IMR-90 (cell line): Measurements from ENCODE around the gene MBOAT2. TPM values are rescaled to one million over a fixed set of nuclear protein-coding genes. Genes with fewer than 3 reads are reported as not detected.

ENCODE experiments used
- ATAC-seq: fragments of 200-7000 bp; cut with Tn5 transposase; 2 replicates; pipeline ENCODE4 v1.9.1; 2020; ENCODE audit warnings: low read depth, mild to moderate bottlenecking, moderate library complexity
- BruUV-seq: library from RNA; stranded (reverse); fragments of 400-500 nt; replicated peaks from 2 replicates; lab custom pipeline; 2021; lab: Mats Ljungman, UMichigan
- CTCF ChIA-PET: fragments of 300-600 bp; formaldehyde crosslinking; extraction: SDS; loops from one replicate; lab custom pipeline; 2021; ENCODE audit warnings: antibody characterized with exemption; lab: Yijun Ruan, JAX
- POLR2A ChIA-PET: fragments of 300-600 bp; sonication (Branson Sonifier 250); formaldehyde crosslinking; loops from one replicate; lab custom pipeline; 2022; ENCODE audit warnings: antibody characterized with exemption; ENCODE audit not compliant: unreplicated experiment; lab: Charles Lee
- DNase-seq: peaks from one replicate; pipeline ENCODE4 v3.0.0; 2013
- H2AFZ ChIP-seq: replicated peaks from 2 replicates; pipeline ENCODE3; 2013; ENCODE audit warnings: low read length, mild to moderate bottlenecking; ENCODE audit not compliant: poor library complexity
- H2AK5ac ChIP-seq: 2 replicates; pipeline ENCODE4 v1.6.1; 2013; ENCODE audit warnings: low read depth, low read length, inconsistent platforms
- H2AK9ac ChIP-seq: replicated peaks from 2 replicates; pipeline ENCODE3; 2013; ENCODE audit warnings: mild to moderate bottlenecking, low read depth, low read length, moderate library complexity; ENCODE audit not compliant: poor library complexity
- H2BK120ac ChIP-seq: 2 replicates; pipeline ENCODE4 v1.6.1; 2013; ENCODE audit warnings: low read depth, low read length, inconsistent platforms
- H2BK15ac ChIP-seq: 3 replicates; pipeline ENCODE4 v1.6.1; 2013; ENCODE audit warnings: low read depth, low read length, inconsistent platforms
- H2BK20ac ChIP-seq: 2 replicates; pipeline ENCODE4 v1.6.1; 2013; ENCODE audit warnings: low read depth, mild to moderate bottlenecking, inconsistent platforms, low read length, moderate library complexity
- H2BK5ac ChIP-seq: 2 replicates; pipeline ENCODE4 v1.6.1; 2013; ENCODE audit warnings: mild to moderate bottlenecking, low read depth, low read length, inconsistent platforms; ENCODE audit not compliant: poor library complexity, severe bottlenecking
- H3K14ac ChIP-seq: replicated peaks from 2 replicates; pipeline ENCODE4 v1.6.1; 2013; ENCODE audit warnings: low read depth, low read length, inconsistent platforms
- H3K18ac ChIP-seq: 2 replicates; pipeline ENCODE4 v1.6.1; 2013; ENCODE audit warnings: low read depth, low read length, control low read depth
- H3K23ac ChIP-seq: 2 replicates; pipeline ENCODE4 v1.6.1; 2013; ENCODE audit warnings: low read depth, low read length, inconsistent platforms
- H3K27ac ChIP-seq: 2 replicates; pipeline ENCODE4 v1.5.1; 2013; ENCODE audit warnings: mild to moderate bottlenecking, control low read depth, low read length; ENCODE audit not compliant: insufficient read depth
- H3K27me3 ChIP-seq: 2 replicates; pipeline ENCODE4 v1.6.1; 2013; ENCODE audit warnings: low read length; ENCODE audit not compliant: control insufficient read depth, insufficient read depth
- H3K36me3 ChIP-seq: 2 replicates; pipeline ENCODE4 v1.6.1; 2013; ENCODE audit warnings: low read length, mixed read lengths; ENCODE audit not compliant: control insufficient read depth, insufficient read depth
- H3K4ac ChIP-seq: 2 replicates; pipeline ENCODE4 v1.6.1; 2013; ENCODE audit warnings: low read depth, low read length, inconsistent platforms
- H3K4me1 ChIP-seq: 2 replicates; pipeline ENCODE4 v1.6.1; 2013; ENCODE audit warnings: low read length, mixed read lengths; ENCODE audit not compliant: control insufficient read depth, insufficient read depth
- H3K4me2 ChIP-seq: 2 replicates; pipeline ENCODE4 v1.6.1; 2013; ENCODE audit warnings: low read depth, mild to moderate bottlenecking, control low read depth, low read length, moderate library complexity
- H3K4me3 ChIP-seq: 2 replicates; pipeline ENCODE4 v1.5.1; 2013; ENCODE audit warnings: low read depth, mild to moderate bottlenecking, control low read depth, low read length, moderate library complexity; ENCODE audit not compliant: insufficient read depth
- H3K56ac ChIP-seq: 2 replicates; pipeline ENCODE4 v1.6.1; 2013; ENCODE audit warnings: low read length, inconsistent platforms; ENCODE audit not compliant: insufficient read depth; ENCODE audit errors: extremely low read depth
- H3K79me1 ChIP-seq, 2 experiments: 2 replicates each; pipeline ENCODE4 v1.6.1; 2013; ENCODE audit warnings: low read length in 2 of 2, inconsistent platforms in 1 of 2, low read depth in 1 of 2
- H3K9ac ChIP-seq: 2 replicates; pipeline ENCODE4 v1.6.1; 2013; ENCODE audit warnings: low read depth, low read length, control low read depth
- H3K9me1 ChIP-seq: 2 replicates; pipeline ENCODE4 v1.6.1; 2013; ENCODE audit warnings: low read length, inconsistent platforms; ENCODE audit not compliant: insufficient read depth
- H3K9me3 ChIP-seq: 2 replicates; pipeline ENCODE4 v1.6.1; 2013; ENCODE audit warnings: low read length; ENCODE audit not compliant: control insufficient read depth, insufficient read depth
- H4K20me1 ChIP-seq: 2 replicates; pipeline ENCODE4 v1.6.1; 2013; ENCODE audit warnings: low read length, inconsistent platforms; ENCODE audit not compliant: insufficient read depth
- H4K5ac ChIP-seq: 2 replicates; pipeline ENCODE4 v1.6.1; 2013; ENCODE audit warnings: mild to moderate bottlenecking, low read depth, low read length, control low read depth
- H4K8ac ChIP-seq, 2 experiments: 2 replicates each; pipeline ENCODE4 v1.6.1; 2013; ENCODE audit warnings: low read depth in 2 of 2, low read length in 2 of 2, control low read depth in 1 of 2, inconsistent platforms in 1 of 2
- H4K91ac ChIP-seq: 2 replicates; pipeline ENCODE4 v1.6.1; 2013; ENCODE audit warnings: low read depth, low read length, inconsistent platforms; ENCODE audit not compliant: insufficient read depth
- CEBPB ChIP-seq: IDR thresholded peaks from 2 replicates; pipeline ENCODE4 v1.6.1; 2012; ENCODE audit warnings: low read depth, low read length, improper control_type of control experiment
- CHD1 ChIP-seq: IDR thresholded peaks from 2 replicates; pipeline ENCODE4 v1.6.1; 2012; ENCODE audit warnings: low read depth, low read length, improper control_type of control experiment
- MAFK ChIP-seq: IDR thresholded peaks from 2 replicates; pipeline ENCODE4 v1.6.1; 2012; ENCODE audit warnings: low read depth, low read length, improper control_type of control experiment
- MAZ ChIP-seq: IDR thresholded peaks from 2 replicates; pipeline ENCODE4 v1.6.1; 2012; ENCODE audit warnings: low read depth, mild to moderate bottlenecking, low read length, improper control_type of control experiment, moderate library complexity, borderline replicate concordance
- MXI1 ChIP-seq: IDR thresholded peaks from 2 replicates; pipeline ENCODE4 v1.6.1; 2012; ENCODE audit warnings: low read depth, mild to moderate bottlenecking, low read length, moderate library complexity, borderline replicate concordance
- RCOR1 ChIP-seq: IDR thresholded peaks from 2 replicates; pipeline ENCODE4 v1.6.1; 2012; ENCODE audit warnings: mild to moderate bottlenecking, low read length, improper control_type of control experiment; ENCODE audit not compliant: insufficient replicate concordance
- WGBS, 2 experiments: methylation state at CpG; one replicate each; pipeline versions ENCODE4 v1.1.5 to v1.1.7; 2013; ENCODE audit warnings: missing lambda C conversion rate in 2 of 2; ENCODE audit not compliant: insufficient read length in 1 of 2; ENCODE audit errors: extremely low coverage in 2 of 2; 5-methylcytosine and 5-hydroxymethylcytosine counted together
- dilution Hi-C: fragments of 300-500 bp; cut with HindIII; formaldehyde crosslinking; loops from one replicate; pipeline ENCODE4 v1.14.3; 2018; ENCODE audit warnings: low sequenced_read_pairs; ENCODE audit not compliant: unreplicated experiment
- in situ Hi-C: fragments of 300-500 bp; cut with MboI; formaldehyde crosslinking; loops from 3 replicates; pipeline ENCODE4 v1.14.3; 2019; ENCODE audit warnings: low sequenced_read_pairs, inconsistent platforms, mixed read lengths
- intact Hi-C: fragments of 100-400 bp; cut with micrococcal nuclease; formaldehyde crosslinking; loops from 2 replicates; pipeline ENCODE4 v1.10.0; 2022
- polyA plus RNA-seq, 3 experiments: library from polyadenylated mRNA; depleted of rRNA; stranded (reverse); fragments of >200 nt; gene quantifications; 2 replicates each; pipeline ENCODE4 v1.2.3, GENCODE V29; 2012; ENCODE audit warnings: low replicate concordance in 1 of 3
- total RNA-seq: library from RNA; depleted of rRNA; stranded (reverse); fragments of >200 nt; gene quantifications from 2 replicates; pipeline ENCODE4 v1.2.3, GENCODE V29; 2012
- TF ChIP-seq, protein P1 (sequence below): fragments of 150-350 bp; IDR thresholded peaks from 2 replicates; pipeline ENCODE4 v1.6.1; 2016; ENCODE audit warnings: low read depth, mild to moderate bottlenecking, low read length, moderate library complexity, borderline replicate concordance
- TF ChIP-seq, protein P2 (sequence below): conservative IDR thresholded peaks from 2 replicates; pipeline ENCODE4 v1.5.1; 2012; ENCODE audit warnings: mild to moderate bottlenecking, low read depth, low read length, improper control_type of control experiment

The MBOAT2 gene
- total and polyA plus RNA-seq, 2 of the 4 experiments (the other 2 are of a cell fraction) = 33.9 to 102 TPM

DNA sequence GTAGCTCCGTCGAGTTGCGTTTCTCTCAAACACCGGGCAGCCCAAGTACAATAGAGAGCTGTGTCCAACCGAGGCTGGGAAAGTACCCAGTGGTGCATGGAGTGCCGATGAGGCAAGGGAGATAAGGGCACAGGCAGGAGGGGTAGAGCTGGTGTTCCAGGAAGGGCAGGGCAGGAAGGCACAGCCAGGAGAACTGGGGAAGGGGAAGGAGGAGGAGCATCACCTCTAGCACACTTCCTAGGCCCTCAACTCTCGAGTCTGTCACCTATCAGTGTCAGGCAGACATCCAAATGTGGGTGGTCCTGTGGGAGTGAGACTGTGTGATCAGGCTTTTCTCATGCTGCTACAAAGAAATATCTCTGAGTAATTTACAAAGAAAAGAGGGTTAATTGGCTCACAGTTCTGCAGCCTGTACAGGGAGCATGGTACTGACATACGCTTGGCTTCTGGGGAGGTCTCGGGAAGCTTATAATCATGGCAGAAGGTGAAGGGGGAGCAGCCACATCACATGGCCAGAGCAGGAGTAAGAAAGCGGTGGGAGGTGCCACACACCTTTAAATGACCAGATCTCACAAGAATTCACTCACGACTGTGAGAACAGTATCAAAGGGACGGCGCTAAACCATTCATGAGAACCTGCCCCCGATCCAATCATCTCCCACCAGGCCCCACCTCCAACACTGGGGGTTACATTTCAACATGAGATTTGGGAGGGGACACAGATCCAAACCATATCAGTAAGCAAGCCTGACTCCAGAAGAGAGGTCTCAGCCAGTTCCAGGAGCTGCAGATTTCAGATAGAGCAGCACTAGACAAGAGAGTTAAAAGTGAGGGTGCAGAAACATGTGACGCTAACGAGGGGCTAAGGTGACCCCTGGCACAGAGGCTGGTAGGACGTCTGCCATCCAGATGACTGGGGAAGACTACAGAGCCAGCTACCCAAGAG is 75.7 kb downstream of the MBOAT2 start:
- intact Hi-C loops (no loop called here), in situ Hi-C loops (no loop called here), dilution Hi-C loops (no loop called here)
- H4K5ac ChIP-seq = no peak overlapping the region
- DNase-seq (no peak), ATAC-seq (no peak)
- no peak overlapping the region for H3K27ac ChIP-seq
- H2BK5ac ChIP-seq = no peak overlapping the region
- CTCF ChIA-PET = no interaction called here
- no peaks in the 10 kb centered on the region for H3K27me3 ChIP-seq
- peaks cover 4% of the 10 kb centered on the region for H3K36me3 ChIP-seq
- no peak overlapping the region for H2BK15ac ChIP-seq
- H3K14ac ChIP-seq = no peak overlapping the region
- no peak overlapping the region for H3K56ac ChIP-seq
- H4K91ac ChIP-seq = no peak overlapping the region
- no CpG with 5 or more reads among the region's 17 CpGs for WGBS, 2 experiments
- peaks cover 5% of the 10 kb centered on the region for H3K9me1 ChIP-seq
- 0 out of 2 replicates have a peak overlapping the region, but pooled peaks have one; percentile 9 for H2AK5ac ChIP-seq
- H2BK20ac ChIP-seq = no peak overlapping the region
- H3K4me1 ChIP-seq = peaks cover 6% of the 10 kb centered on the region
- no peak overlapping the region for H2AK9ac ChIP-seq
- TF ChIP-seq MAFK = no peak
- TF ChIP-seq MXI1 = no peak
- TF ChIP-seq MAZ = no peak
- TF ChIP-seq CEBPB = no peak
- no peak for TF ChIP-seq RCOR1
- no peak for TF ChIP-seq CHD1
- TF ChIP-seq, protein P1, sequence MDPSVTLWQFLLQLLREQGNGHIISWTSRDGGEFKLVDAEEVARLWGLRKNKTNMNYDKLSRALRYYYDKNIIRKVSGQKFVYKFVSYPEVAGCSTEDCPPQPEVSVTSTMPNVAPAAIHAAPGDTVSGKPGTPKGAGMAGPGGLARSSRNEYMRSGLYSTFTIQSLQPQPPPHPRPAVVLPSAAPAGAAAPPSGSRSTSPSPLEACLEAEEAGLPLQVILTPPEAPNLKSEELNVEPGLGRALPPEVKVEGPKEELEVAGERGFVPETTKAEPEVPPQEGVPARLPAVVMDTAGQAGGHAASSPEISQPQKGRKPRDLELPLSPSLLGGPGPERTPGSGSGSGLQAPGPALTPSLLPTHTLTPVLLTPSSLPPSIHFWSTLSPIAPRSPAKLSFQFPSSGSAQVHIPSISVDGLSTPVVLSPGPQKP = no peak
- TF ChIP-seq, protein P2, sequence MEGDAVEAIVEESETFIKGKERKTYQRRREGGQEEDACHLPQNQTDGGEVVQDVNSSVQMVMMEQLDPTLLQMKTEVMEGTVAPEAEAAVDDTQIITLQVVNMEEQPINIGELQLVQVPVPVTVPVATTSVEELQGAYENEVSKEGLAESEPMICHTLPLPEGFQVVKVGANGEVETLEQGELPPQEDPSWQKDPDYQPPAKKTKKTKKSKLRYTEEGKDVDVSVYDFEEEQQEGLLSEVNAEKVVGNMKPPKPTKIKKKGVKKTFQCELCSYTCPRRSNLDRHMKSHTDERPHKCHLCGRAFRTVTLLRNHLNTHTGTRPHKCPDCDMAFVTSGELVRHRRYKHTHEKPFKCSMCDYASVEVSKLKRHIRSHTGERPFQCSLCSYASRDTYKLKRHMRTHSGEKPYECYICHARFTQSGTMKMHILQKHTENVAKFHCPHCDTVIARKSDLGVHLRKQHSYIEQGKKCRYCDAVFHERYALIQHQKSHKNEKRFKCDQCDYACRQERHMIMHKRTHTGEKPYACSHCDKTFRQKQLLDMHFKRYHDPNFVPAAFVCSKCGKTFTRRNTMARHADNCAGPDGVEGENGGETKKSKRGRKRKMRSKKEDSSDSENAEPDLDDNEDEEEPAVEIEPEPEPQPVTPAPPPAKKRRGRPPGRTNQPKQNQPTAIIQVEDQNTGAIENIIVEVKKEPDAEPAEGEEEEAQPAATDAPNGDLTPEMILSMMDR = no peak
- POLR2A ChIA-PET = no interaction called here
- H4K20me1 ChIP-seq = no peaks in the 10 kb centered on the region
- no peak overlapping the region for H3K18ac ChIP-seq
- no peak overlapping the region for H3K23ac ChIP-seq
- no peak overlapping the region for H4K8ac ChIP-seq
- H3K9me3 ChIP-seq = no peaks in the 10 kb centered on the region
- H2BK120ac ChIP-seq = no peak overlapping the region
- no peak overlapping the region for H2AFZ ChIP-seq
- no peak overlapping the region; the same call in 1 of the 2 replicates for H3K4ac ChIP-seq
- BruUV-seq = no TSS peak
- no peak overlapping the region for H3K4me2 ChIP-seq
- H3K9ac ChIP-seq = no peak overlapping the region
- H3K79me1 ChIP-seq = peaks cover 19 to 29% of the 10 kb centered on the region in 2 experiments
- H3K4me3 ChIP-seq = no peak overlapping the region
